Stromal cell of bone marrow (primary cell): ENCODE results near the gene RFT1.
A peak's percentile ranks its signal among the peaks of the same experiment; 100 is the strongest.

Experiments
- DNase-seq: peaks from one replicate; pipeline ENCODE4 v3.0.0-alpha.2; 2012; ENCODE audit warnings: low read depth

The RFT1 gene, protein sequence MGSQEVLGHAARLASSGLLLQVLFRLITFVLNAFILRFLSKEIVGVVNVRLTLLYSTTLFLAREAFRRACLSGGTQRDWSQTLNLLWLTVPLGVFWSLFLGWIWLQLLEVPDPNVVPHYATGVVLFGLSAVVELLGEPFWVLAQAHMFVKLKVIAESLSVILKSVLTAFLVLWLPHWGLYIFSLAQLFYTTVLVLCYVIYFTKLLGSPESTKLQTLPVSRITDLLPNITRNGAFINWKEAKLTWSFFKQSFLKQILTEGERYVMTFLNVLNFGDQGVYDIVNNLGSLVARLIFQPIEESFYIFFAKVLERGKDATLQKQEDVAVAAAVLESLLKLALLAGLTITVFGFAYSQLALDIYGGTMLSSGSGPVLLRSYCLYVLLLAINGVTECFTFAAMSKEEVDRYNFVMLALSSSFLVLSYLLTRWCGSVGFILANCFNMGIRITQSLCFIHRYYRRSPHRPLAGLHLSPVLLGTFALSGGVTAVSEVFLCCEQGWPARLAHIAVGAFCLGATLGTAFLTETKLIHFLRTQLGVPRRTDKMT

DNA sequence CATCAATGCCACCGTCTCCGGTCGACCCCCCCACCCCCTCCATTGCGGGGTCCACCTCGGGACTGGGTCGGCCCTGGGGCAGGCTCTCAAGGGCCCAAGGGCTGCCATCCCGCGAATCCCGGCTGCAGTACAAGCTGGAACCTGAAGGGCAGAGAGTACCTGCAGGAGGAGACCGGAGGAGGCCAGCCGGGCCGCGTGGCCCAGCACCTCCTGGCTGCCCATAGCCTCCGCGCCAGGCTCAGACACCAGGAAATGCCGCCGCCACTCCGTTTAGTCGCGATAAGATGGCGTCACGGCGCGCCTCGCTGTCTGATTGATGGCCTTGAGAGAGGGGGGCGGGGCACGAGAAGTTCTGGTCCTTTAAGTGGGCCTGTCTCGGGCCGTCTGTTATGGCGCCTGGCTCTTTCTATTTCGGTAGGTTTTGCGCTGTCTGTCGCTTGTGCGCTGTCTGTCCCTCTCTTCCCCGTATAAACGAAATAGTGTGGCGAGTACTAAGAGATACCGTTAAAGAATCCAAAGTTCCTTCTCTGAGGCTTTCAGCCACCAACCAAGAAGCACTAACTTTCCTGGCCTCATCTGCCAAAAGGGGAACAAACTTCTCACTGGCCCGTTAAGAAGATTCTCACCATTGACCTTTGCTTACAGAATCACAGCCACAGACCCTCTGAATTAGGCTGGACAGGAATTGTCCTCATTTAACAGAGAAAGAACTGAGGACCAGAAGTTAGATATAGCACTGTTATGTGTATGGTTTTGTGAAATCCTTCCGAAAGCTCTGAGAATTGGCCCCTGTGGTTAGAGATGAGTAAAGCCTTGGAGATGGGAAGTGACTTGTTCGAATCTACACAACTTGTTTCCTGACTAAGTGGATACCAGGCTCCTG, at the start of gene RFT1:
Gene RFT1 (minus strand): TSS at position 257 of the 883 bp plus-strand sequence. CDS start 35 bp downstream, at position 222.
- peak; percentile 96 for DNase-seq

DNA sequence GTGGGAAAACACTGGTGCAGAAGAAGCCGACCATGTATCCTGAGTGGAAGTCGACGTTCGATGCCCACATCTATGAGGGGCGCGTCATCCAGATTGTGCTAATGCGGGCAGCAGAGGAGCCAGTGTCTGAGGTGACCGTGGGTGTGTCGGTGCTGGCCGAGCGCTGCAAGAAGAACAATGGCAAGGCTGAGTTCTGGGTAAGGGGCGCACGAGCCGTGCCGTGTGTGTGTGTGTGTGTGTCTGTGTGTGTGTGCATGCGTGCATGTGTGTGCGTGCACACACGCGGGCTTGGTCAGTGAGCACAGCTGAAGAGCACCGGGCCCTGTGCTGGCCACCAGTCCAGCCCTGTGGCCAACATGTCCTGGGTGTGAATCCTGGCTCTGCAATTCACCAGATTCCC, 49.3 kb upstream of the RFT1 start:
- DNase-seq: no peak

DNA sequence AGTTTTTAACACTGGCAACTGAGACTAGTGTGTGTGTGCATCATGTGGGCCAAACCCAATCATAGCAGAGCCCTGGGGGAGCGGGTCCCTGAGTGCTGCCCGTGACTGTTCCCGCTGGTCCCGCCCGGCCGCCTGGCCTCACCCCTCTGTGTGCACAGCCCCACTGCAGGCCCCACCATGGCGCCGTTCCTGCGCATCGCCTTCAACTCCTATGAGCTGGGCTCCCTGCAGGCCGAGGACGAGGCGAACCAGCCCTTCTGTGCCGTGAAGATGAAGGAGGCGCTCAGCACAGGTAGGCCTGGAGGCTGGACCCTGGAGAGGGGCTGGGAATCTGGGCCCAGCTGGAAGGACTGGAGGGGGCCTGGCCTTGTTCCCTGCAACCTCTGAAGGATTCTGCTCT, 48.0 kb upstream of the RFT1 start:
- DNase-seq: no peak

DNA sequence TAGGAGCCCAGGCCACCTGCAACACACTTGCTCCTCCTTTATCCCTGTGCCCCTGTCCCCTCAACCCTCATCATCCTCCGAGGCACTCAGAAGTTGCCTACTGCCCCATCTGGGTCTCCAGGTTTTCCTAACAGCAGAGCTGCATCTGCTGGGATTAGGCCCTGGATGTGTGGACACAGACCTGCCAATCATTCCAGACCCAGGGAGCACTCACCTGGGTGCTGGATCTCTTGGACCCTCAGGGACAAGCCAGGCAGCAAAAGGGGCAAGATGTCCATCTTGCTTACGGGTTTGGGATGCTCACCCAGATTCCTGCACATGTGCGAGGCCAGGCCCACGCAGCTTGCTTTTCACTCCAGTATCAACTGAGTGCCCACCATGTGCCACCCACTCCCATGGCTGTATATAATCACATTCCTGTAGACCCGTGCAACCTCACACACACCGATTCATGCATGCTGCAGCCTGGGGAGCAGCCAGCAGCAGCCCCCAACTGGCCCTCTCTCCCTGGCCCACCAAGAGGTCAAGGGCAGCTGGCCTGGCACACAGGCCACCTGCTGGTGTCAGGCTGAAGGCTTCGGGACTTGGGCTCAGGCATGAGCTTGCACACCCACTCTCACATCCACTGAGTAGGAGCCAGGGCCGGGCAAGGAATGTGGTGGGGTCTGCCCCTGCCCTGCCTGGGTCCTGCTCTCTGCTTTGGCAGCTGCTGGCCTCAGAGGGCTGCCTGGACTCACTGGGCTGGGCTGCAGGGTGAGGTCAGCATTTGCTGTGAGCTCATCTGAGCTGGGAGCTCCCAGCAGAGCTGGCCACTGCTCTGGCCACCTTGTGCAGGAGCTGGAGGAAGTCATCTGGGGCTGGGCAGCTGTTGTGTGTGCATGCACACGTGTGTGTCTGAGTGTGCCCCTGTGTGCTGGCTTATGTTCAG, 45.6 kb upstream of the RFT1 start:
- DNase-seq: no peak

DNA sequence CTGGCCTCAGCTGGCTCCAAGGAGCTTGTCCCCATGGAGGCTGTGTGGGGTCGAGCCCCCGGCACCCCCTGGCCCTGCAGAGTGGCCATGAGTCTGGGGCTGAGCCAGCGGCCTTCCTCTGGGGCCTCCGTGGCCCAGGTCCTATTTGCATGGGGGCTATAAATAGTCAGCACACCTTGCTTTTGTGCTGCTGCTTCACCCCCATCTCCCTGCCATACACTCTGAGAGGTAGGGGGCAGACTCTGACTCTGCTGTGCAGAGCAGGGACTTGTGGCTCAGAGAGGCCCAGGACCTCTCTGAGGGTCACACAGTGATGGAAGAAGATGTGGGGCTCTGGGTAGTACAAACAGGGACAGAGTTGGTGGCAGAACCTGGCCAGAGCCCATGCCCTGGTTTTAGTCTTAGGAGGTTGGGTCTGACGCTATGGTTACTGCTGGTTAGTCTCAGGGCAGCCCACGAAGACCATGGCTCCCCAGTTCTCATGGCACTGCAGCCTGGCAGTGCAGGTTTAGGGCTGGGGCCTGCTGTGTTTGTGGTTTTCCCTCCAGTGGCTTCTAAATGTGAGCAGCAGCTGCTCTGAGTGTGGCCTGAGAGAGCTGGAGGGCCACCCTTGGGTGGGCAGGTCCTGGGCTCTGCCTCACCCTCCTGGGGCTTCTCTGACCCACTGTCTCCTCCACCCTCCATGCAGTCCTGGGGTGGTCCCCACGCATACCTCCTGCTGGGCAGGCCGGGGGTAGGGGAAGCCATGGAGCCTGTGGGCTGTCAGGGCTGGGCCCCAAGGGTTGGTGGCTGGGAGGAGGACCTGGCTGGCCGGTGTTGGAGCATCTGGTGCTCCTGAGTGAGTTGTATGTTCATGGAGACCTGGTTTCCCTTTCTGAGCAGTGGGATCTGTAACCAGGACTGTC, 44.4 kb upstream of the RFT1 start:
- DNase-seq: no peak

DNA sequence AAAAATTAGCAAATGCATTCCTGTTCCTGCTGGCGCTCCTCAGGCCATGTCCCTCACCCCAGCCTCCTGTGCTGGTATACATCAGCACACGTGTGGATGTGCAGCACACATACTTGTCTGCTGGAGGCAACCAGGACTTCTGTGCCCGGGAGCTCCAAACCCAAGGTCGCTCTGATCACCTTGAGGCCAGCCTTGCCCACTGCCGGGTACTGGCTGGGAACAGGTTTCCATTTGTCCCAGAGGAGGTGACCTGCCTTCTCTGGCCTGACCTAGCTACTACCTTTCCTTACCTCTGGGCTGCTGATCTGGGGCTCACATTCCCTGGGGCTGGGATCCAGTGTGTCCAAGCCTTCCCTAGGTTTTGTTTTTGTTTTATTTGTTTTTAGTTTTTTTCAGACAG, 42.9 kb upstream of the RFT1 start:
- DNase-seq: no peak

DNA sequence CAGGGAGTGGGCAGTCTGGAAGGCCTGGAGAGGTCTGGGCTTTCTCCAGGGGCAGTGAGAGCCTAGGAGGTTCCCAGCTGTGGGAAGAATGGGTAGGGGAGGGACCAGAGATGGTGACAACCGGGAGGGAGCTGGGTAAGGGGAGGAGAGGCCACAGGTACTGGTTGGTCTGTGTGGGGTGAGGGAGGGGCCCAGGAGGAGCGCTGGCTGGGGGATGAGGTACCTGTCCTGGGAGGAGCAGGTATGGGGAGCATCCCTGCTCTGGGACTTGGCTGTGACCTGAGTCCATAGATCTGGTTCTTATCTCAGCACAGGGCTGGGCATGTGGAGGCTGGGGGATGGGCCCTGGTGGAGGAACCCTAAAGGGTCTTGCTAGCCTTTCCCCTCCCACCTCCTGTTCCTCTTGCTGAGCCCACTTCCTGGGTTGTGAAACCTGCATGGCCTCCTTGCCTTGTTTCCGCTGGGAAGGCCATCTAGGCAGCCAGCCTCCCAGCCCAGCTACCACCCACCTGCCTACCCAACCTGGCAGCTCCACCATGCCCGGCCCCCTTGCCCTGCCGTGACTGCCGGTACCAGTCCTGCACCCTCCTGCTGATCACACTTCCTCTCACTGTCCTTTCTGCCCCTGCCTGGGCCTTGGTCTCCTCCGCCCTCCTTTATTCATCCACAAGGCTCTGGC, 41.7 kb upstream of the RFT1 start:
- DNase-seq: no peak

DNA sequence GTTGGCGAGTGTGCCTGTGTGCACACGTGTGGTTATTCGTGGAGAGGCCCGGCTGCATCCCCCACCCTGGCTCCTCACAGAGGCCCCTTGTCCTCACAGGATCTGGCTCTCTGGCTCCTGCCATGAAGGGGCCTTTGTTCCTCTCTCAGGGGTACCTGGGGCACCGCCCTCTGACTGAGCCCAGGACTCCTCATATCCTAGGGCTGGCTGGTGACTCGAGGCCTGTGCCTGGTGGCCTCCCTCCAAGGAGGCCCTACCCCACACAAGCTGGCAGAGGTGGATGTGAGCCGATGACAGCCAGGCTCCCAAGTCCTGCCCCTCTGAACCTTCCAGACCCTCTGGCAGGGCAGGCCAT, 40.8 kb upstream of the RFT1 start:
- no peak for DNase-seq

DNA sequence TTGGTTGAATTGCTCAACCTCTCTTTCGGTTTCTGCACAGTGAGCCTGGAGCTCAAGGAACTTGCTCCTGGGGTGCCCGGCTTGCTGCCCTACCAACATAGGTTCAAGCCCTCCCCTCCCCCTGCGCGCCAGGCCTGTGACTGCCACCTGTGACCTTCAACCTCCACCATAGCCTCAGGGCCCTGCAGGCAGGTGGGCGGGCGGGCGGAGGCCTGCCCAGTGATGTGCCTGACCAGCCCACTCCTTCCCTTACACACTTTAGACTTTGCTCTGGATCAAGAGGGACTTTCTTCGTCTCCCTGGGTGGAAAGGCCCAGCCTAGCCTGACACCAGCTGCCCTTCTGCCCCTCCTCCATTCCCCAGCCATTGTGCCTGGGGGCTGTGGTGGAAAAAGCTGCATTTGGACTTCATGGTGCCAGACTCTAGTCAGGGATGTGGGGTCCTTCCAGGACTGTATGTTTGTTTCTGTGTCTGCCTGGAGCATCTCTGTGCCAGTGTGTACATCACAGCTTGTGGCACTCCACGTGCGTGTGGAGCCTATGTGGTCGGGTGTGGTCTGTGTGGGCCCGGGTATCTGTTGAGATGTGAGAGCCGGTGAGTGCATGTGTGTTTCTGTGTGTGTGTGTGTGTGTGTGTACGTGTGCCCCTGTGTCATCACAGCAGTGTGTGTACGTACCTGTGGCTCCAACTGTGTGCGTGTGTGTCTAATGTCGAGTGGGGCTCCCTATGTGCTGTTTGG, 40.3 kb upstream of the RFT1 start:
- no peak for DNase-seq

DNA sequence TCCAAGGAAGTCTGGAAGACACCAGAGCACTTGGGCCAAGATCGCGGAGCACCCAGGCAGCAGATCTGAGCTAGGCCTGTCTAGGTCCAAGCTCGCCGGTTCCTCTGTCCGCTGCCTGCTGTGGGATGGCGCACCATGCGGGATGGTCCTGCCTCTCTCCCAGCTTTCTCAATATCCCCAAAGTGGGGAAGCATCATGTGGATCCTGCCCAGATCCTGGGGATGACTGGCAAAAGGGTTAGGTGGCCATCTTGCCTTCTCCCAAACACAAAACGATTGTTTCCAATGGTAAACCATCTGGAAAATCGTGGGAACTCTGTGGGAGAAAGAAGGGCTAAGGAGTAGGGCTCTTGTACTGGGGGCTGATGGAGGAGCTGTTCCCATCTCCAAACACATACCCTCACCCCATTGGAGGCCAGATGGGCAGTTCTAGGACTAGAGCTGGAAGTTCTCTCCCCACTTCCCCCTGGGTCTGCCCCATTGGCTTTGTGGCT, 39.6 kb upstream of the RFT1 start:
- DNase-seq: no peak

DNA sequence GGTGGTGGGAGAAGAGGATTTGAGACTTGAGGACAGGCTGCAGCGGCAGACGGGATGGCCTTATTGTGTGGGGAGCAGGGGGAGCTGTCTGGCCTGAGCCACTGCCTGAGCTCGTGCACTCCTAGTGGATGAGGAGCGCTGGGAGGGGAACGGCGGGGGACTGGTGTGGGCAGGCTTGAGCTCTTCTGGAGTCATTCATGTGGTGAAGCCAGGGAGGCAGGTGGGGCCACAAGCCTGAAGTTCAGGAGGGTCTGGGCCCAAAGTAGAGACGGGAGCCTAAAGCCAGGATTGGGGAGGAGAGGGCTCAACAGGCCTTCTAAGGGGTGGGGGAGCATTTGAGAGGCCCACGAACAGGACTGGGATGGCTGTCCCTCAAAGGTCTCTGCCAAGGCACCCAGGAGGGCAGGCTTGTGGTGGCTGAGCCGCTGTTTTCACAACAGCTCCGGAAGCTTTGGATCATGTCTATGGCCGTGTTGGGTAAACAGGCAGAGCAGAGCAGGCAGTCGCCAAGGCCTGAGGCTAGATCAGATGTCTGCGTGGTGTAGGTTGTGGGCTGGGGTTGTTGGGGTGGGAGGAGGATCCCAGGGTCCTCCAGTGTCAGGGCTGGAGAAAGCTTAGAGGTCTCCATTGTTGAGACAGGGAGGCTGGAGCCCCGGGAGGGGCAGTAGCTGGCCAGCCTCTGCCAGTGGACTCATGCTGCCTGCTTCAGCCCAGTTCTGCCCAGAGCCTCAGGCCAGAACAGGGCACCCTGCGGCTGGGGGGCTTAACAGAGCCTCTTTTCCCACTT, 39.0 kb upstream of the RFT1 start:
- DNase-seq: no peak

DNA sequence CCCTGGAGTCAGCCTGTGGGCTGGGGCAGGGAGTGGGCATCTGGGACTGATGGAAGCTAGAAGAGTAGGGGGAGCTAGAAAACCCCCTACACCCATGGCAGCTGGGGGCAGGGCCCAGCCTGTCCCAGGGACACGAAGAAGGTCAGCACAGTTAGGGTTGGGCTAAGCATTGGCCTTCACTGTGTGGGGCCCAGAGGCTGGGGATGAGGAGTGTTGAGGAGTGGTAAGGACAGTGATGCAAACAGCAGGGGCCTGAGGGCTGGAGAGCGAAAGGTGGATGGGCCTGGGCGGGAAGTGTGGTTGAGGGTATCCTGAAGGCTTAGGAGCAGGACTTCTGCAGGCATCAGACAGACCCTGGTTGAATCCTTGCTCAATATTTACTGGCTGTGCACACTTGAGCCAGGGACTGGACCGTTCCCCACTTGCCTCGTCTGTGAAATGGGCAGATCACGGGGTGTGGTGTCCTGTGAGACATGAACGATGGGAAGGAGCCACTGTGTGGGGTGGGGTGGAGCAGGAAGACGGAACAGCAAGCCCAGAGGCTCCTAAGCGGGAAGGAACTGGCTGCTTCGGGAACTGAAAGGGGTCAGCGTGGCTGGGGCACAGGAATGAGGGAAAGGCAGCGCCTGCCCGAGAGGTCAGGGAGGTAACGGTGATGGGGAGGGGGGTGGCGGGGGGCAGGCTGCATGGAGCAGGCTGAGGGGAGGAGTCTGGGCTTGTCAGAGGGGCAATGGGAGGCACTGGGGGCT, 38.1 kb upstream of the RFT1 start:
- no peak for DNase-seq

DNA sequence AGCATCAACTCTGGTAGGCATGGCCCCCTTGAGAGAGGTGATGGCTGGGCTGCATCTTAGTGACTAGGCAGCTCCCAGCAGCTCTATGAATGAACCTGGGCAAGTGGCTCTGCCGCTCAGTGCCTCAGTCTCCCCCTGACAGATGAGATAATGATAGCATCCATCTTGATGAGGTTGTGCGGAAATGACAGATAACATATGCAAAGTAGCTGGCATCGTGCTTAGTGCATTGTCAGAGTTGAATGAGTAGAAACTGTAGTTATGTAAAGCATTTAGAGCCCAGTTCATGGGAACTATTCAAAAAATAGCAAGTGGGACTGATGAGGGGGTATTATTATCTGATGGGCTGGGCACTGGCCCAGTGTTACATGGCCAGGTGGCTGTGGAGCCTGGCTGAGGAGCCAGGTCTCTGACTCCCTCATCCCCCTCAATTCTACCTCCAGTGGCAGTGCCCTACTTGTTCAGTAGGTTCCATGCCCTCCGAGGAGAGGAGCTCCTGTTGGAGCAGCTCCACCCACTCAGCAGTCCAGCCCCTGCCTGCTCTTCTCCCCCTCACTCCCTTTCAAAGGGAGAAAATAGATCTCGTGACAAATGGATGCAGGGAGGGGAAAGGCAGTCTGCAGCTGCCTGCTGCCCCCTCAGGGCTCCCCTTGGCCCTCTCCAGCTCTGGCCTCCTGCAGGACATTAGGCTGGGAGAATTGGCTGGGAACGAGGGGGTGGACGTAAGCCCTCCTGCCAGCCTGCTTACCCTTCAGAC, 37.4 kb upstream of the RFT1 start:
- no peak for DNase-seq

DNA sequence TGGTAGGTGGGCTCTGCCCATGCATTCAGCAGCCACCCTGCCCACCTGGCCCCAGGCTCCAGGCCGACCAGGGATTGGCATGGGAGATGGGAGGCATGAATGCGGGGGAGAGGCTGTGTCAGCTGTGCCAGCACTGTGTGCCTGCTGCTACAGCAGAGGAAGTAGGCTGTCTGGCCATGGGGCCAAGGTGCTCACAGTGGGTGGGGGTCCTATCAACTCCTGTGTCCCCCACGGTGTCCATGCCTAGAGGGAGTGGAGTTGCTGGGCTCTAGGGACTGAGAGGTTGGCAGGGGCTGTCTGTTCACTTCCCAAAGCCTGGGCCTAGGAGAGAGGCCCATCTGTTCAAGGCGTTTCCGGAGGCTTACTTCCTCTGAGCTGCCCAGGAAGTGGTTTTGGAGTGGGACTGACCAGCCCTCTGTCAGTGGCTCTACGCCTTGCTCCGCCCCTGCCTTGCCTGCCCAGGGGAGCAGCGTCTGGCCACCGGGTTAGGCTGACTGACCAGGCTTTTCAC, 36.6 kb upstream of the RFT1 start:
- DNase-seq: peak; percentile 47

DNA sequence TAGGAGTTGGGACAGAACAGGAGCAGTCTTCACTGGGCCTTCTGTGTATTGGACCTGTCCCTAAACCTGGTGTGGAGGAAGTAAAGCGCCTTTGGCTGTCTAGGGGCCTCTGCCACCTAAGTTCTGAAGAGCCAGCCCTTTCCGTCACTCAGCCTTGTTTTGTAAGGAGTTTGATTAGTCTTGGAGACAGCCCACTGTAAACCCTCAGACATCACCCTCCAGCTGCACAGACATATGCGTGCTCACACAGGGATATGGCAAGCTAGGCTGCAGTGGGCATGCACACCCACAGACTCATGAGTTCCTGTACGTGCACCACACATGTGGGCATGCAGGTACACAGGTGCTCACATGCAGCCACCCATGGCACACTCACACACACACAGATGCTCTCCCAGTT, 36.0 kb upstream of the RFT1 start:
- no peak for DNase-seq

DNA sequence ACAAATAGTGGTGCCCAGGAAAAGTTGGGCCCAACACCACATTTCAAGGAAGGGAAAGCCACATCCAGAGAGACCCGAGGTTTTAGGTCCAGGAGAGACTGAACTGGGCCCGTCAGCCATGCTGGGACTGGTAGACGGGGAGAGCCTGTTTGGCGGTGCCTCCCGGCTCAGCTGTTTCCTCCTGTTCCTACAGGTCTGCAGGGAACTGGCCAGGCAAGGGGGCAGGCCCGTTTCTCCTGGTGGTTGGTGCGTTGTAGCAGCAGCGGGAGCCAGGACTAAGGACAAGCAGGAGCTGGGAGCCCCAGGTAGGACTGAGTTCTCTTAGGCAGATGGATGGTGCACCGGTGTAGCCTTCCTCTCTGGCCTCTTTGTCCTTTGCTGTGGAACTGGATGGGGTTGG, 34.7 kb upstream of the RFT1 start:
- DNase-seq: no peak
